Measurements from ENCODE around the gene HDAC4.

Gene HDAC4

GRCh38 chr2:239341840-239342239 lies 59.0 kb downstream of the HDAC4 start (continued):
- TF ChIP-seq ZBTB6 (tag by site-specific recombination; IDR thresholded peaks at IDR 0.05) (no peak), ZNF610 (tag by site-specific recombination; IDR thresholded peaks at IDR 0.05; ENCODE audit: borderline replicate concordance) (no peak), ZSCAN5A (tag by site-specific recombination; IDR thresholded peaks at IDR 0.05) (no peak), KLF9 (tag by site-specific recombination; IDR thresholded peaks at IDR 0.05; ENCODE audit: low read depth) (no peak), YY2 (tag by site-specific recombination; IDR thresholded peaks at IDR 0.05) (no peak), ZNF341 (tag by site-specific recombination; IDR thresholded peaks at IDR 0.05; ENCODE audit: low read depth) (no peak), ZNF548 (tag by site-specific recombination; IDR thresholded peaks at IDR 0.05) (no peak), ZNF639 (tag by site-specific recombination; IDR thresholded peaks at IDR 0.05) (no peak), ZNF843 (tag by site-specific recombination; IDR thresholded peaks at IDR 0.05) (no peak), PRDM2 (tag by site-specific recombination; IDR thresholded peaks at IDR 0.05; ENCODE audit: borderline replicate concordance) (no peak)

- CTCF ChIA-PET: no interaction called here
- Histone ChIP-seq H3K27ac (ENCODE audit: extremely low read depth, low read depth, low read length) (no peak overlapping the region), H3K4me1 (ENCODE audit: control insufficient read depth, insufficient read depth, low read length) (no peaks in the 10 kb centered on the region), H3K36me3 (ENCODE audit: control insufficient read depth in 2 of 2, insufficient read depth in 1 of 2, low read length in 2 of 2) (no peaks in the 10 kb centered on the region), H3K4me3 (ENCODE audit: low read depth, low read length) (no peak overlapping the region), H3K9me3 (ENCODE audit: control insufficient read depth, insufficient read depth, low read depth, low read length) (no peaks in the 10 kb centered on the region)
- POLR2A ChIA-PET: no interaction called here
- no peak for TF ChIP-seq ZBTB21 (tag by site-specific recombination; IDR thresholded peaks at IDR 0.05)
Observed at GRCh38 chr2:239341146-239341732, 59.6 kb downstream of the HDAC4 start.

- no peak overlapping the region for H3K27ac ChIP-seq (ENCODE audit: extremely low read depth, low read depth, low read length)
- CTCF ChIA-PET: no interaction called here
Observed at GRCh38 chr2:239339726-239340601, 60.9 kb downstream of the HDAC4 start.

More at GRCh38 chr2:239339726-239340601, 60.9 kb downstream of the HDAC4 start:
- Histone ChIP-seq H3K4me1 (ENCODE audit: control insufficient read depth, insufficient read depth, low read length) (no peaks in the 10 kb centered on the region), H3K9me3 (ENCODE audit: control insufficient read depth, insufficient read depth, low read depth, low read length) (no peaks in the 10 kb centered on the region), H3K4me3 (ENCODE audit: low read depth, low read length) (no peak overlapping the region), H3K36me3 (ENCODE audit: control insufficient read depth in 2 of 2, insufficient read depth in 1 of 2, low read length in 2 of 2) (no peaks in the 10 kb centered on the region)
- no peak for TF ChIP-seq ZNF514 (tag by site-specific recombination; IDR thresholded peaks at IDR 0.05)
- TF ChIP-seq ZNF266 (tag by site-specific recombination; IDR thresholded peaks at IDR 0.05; ENCODE audit: low read depth): no peak
- TF ChIP-seq ZNF335 (tag by site-specific recombination; conservative IDR thresholded peaks at IDR 0.05): no peak
- TF ChIP-seq ZNF416 (tag by site-specific recombination; IDR thresholded peaks at IDR 0.05): no peak
- TF ChIP-seq PRDM1 (tag by site-specific recombination; IDR thresholded peaks at IDR 0.05): no peak
- no peak for TF ChIP-seq ZNF274 (IDR thresholded peaks at IDR 0.05; ENCODE audit: low read length)
- no peak for TF ChIP-seq ZNF274 (tag by site-specific recombination; IDR thresholded peaks at IDR 0.05; ENCODE audit: borderline replicate concordance)
- no peak for TF ChIP-seq ZNF202 (tag by site-specific recombination; IDR thresholded peaks at IDR 0.05; ENCODE audit: borderline replicate concordance)
- no peak for TF ChIP-seq ZNF341 (tag by site-specific recombination; IDR thresholded peaks at IDR 0.05; ENCODE audit: low read depth)
- no peak for TF ChIP-seq TCF7L2 (IDR thresholded peaks at IDR 0.05; ENCODE audit: borderline replicate concordance, low read depth, low read length)
- TF ChIP-seq SCRT2 (tag by site-specific recombination; IDR thresholded peaks at IDR 0.05): no peak
- TF ChIP-seq ZNF324 (tag by site-specific recombination; IDR thresholded peaks at IDR 0.05): no peak
- POLR2A ChIA-PET: no interaction called here
